ENCODE results near the gene RNF144B. TPM values are rescaled to one million over a fixed set of nuclear protein-coding genes. Genes with fewer than 3 reads are reported as not detected.
A peak's percentile ranks its signal among the peaks of the same experiment; 100 is the strongest.
"Not testable (repeated sequence)": the region's sequence is repeated elsewhere in the genome, so short reads cannot be mapped to it uniquely, and the experiment has no call there.

The RNF144B gene
- total RNA-seq, 1 donor from 2014 or later = 10.2 TPM

- peaks cover 2% of the 10 kb centered on the region for H3K9me3 Mint-ChIP-seq (ENCODE audit: low read depth)
- peaks cover 2% of the 10 kb centered on the region for H3K36me3 Mint-ChIP-seq (ENCODE audit: low read depth)
- no peak for TF ChIP-seq CTCF (IDR thresholded peaks at IDR 0.05)
- H3K27ac Mint-ChIP-seq (ENCODE audit: unreplicated experiment) = peak overlapping the region; percentile 17
- no peak for DNase-seq (ENCODE audit: low spot score)
- peaks cover 21% of the 10 kb centered on the region for H3K4me1 Mint-ChIP-seq (ENCODE audit: low read depth)
- H3K4me3 Mint-ChIP-seq (ENCODE audit: unreplicated experiment) = no peak overlapping the region
- no peaks in the 10 kb centered on the region for H3K27me3 Mint-ChIP-seq (ENCODE audit: low read depth)
Measured at GRCh38 chr6:18406955-18407749, 20.0 kb downstream of the RNF144B start.

- H3K36me3 Mint-ChIP-seq (ENCODE audit: low read depth); DNase-seq (ENCODE audit: low spot score); H3K27ac Mint-ChIP-seq (ENCODE audit: unreplicated experiment); H3K27me3 Mint-ChIP-seq (ENCODE audit: low read depth); H3K9me3 Mint-ChIP-seq (ENCODE audit: low read depth); H3K4me3 Mint-ChIP-seq (ENCODE audit: unreplicated experiment): not testable (repeated sequence)
- peaks cover 33% of the 10 kb centered on the region for H3K4me1 Mint-ChIP-seq (ENCODE audit: low read depth)
Measured at GRCh38 chr6:18409602-18410001, 22.5 kb downstream of the RNF144B start.

- H3K27me3 Mint-ChIP-seq (ENCODE audit: low read depth) = no peaks in the 10 kb centered on the region
Measured at GRCh38 chr6:18410412-18410811, 23.3 kb downstream of the RNF144B start.

GRCh38 chr6:18412068-18412467 is 24.9 kb downstream of the RNF144B start:
- DNase-seq (ENCODE audit: low spot score) = no peak
- Mint-ChIP-seq H3K36me3 (ENCODE audit: low read depth) (peaks cover 2% of the 10 kb centered on the region), H3K27me3 (ENCODE audit: low read depth) (no peaks in the 10 kb centered on the region), H3K27ac (ENCODE audit: unreplicated experiment) (no peak overlapping the region), H3K4me3 (ENCODE audit: unreplicated experiment) (no peak overlapping the region), H3K4me1 (ENCODE audit: low read depth) (peaks cover 38% of the 10 kb centered on the region), H3K9me3 (ENCODE audit: low read depth) (peaks cover 5% of the 10 kb centered on the region)
- TF ChIP-seq CTCF (IDR thresholded peaks at IDR 0.05) = no peak

More at GRCh38 chr6:18410412-18410811, 23.3 kb downstream of the RNF144B start:
- no peak overlapping the region for H3K4me3 Mint-ChIP-seq (ENCODE audit: unreplicated experiment)
- no peak for TF ChIP-seq CTCF (IDR thresholded peaks at IDR 0.05)
- peaks cover 2% of the 10 kb centered on the region for H3K9me3 Mint-ChIP-seq (ENCODE audit: low read depth)
- peaks cover 33% of the 10 kb centered on the region for H3K4me1 Mint-ChIP-seq (ENCODE audit: low read depth)
- peak overlapping the region; percentile 52 for H3K27ac Mint-ChIP-seq (ENCODE audit: unreplicated experiment)
- H3K36me3 Mint-ChIP-seq (ENCODE audit: low read depth) = peaks cover 2% of the 10 kb centered on the region
- DNase-seq (ENCODE audit: low spot score) = no peak

GRCh38 chr6:18412644-18413043 is 25.5 kb downstream of the RNF144B start:
- Mint-ChIP-seq H3K27me3 (ENCODE audit: low read depth) (no peaks in the 10 kb centered on the region), H3K27ac (ENCODE audit: unreplicated experiment) (no peak overlapping the region), H3K36me3 (ENCODE audit: low read depth) (peaks cover 2% of the 10 kb centered on the region), H3K4me3 (ENCODE audit: unreplicated experiment) (no peak overlapping the region), H3K9me3 (ENCODE audit: low read depth) (peaks cover 5% of the 10 kb centered on the region), H3K4me1 (ENCODE audit: low read depth) (peaks cover 41% of the 10 kb centered on the region)
- no peak for DNase-seq (ENCODE audit: low spot score)
- TF ChIP-seq CTCF (IDR thresholded peaks at IDR 0.05) = no peak

- Mint-ChIP-seq H3K4me1 (ENCODE audit: low read depth) (peaks cover 41% of the 10 kb centered on the region), H3K36me3 (ENCODE audit: low read depth) (peaks cover 2% of the 10 kb centered on the region), H3K27me3 (ENCODE audit: low read depth) (no peaks in the 10 kb centered on the region), H3K27ac (ENCODE audit: unreplicated experiment) (no peak overlapping the region), H3K4me3 (ENCODE audit: unreplicated experiment) (no peak overlapping the region), H3K9me3 (ENCODE audit: low read depth) (peaks cover 5% of the 10 kb centered on the region)
- DNase-seq (ENCODE audit: low spot score) = no peak
- TF ChIP-seq CTCF (IDR thresholded peaks at IDR 0.05) = no peak
Measured at GRCh38 chr6:18413381-18413780, 26.2 kb downstream of the RNF144B start.

Data from chondrocyte (in vitro differentiated cells).